T-helper 2 cell treated with Interferon-gamma antibody and Interleukin-4, amounts not matched to agents 100 ng/mL and 5 ng/mL, for 36 hours (primary cell): ENCODE data around the gene UBE2Z. TPM values are rescaled to one million over a fixed set of nuclear protein-coding genes. Genes with fewer than 3 reads are reported as not detected.
"Not testable (repeated sequence)": the region's sequence is repeated elsewhere in the genome, so short reads cannot be mapped to it uniquely, and the experiment has no call there.

Experiments used
- intact Hi-C: fragments of 100-400 bp; cut with micrococcal nuclease; formaldehyde crosslinking; loops from one replicate; pipeline ENCODE4 v1.15.1; 2023
- total RNA-seq: library from RNA; stranded (reverse); gene quantifications from 2 replicates; pipeline ENCODE4 v1.2.3, GENCODE V29; 2022

Gene UBE2Z
- total RNA-seq, result 75.1 and 78.3 TPM in 2 replicates

- intact Hi-C loops, result loop anchor here (1.0 to 5.0 kb wide), 3 partner anchors 16 to 1011 kb away; partner anchors contain the start of genes ATP5MC1, SNF8 and SP2
Observed at GRCh38 chr17:48908047-48908843, at the start of gene UBE2Z. Gene UBE2Z (plus strand): TSS chr17:48908407. CDS start chr17:48908504, 97 bp downstream.

- intact Hi-C loops, result no loop called here
Observed at GRCh38 chr17:48860034-48860433, 48.2 kb upstream of the UBE2Z start.

GRCh38 chr17:48860456-48860855 lies 47.8 kb upstream of the UBE2Z start:
- intact Hi-C loops, result no loop called here

- intact Hi-C loops, result no loop called here
Observed at GRCh38 chr17:48868916-48869500, 39.2 kb upstream of the UBE2Z start.

GRCh38 chr17:48869821-48870318 lies 38.3 kb upstream of the UBE2Z start:
- intact Hi-C loops, result no loop called here

GRCh38 chr17:48871035-48871550 lies 37.1 kb upstream of the UBE2Z start:
- intact Hi-C loops, result no loop called here

GRCh38 chr17:48871551-48872351 lies 36.5 kb upstream of the UBE2Z start:
- intact Hi-C loops, result no loop called here

- intact Hi-C loops, result not testable (repeated sequence)
Observed at GRCh38 chr17:48872409-48872808, 35.8 kb upstream of the UBE2Z start.

- intact Hi-C loops, result no loop called here
Observed at GRCh38 chr17:48873209-48873608, 35.0 kb upstream of the UBE2Z start.

GRCh38 chr17:48873696-48874443 lies 34.3 kb upstream of the UBE2Z start:
- intact Hi-C loops, result no loop called here

- intact Hi-C loops, result loop anchor here (1.0 to 2.0 kb wide), 4 partner anchors 65 to 208 kb away; no protein-coding TSS in a partner anchor
Observed at GRCh38 chr17:48878920-48879898, 29.0 kb upstream of the UBE2Z start.

GRCh38 chr17:48882272-48882671 lies 25.9 kb upstream of the UBE2Z start:
- intact Hi-C loops, result no loop called here

GRCh38 chr17:48883171-48883570 lies 25.0 kb upstream of the UBE2Z start:
- intact Hi-C loops, result no loop called here

GRCh38 chr17:48890086-48890485 lies 18.1 kb upstream of the UBE2Z start:
- intact Hi-C loops, result loop anchor here (10.0 kb wide), 1 partner anchor 305 kb away; no protein-coding TSS in a partner anchor

GRCh38 chr17:48892940-48893645 lies 15.1 kb upstream of the UBE2Z start:
- intact Hi-C loops, result loop anchor here (1.0 to 10.0 kb wide), 3 partner anchors 15 to 302 kb away; partner anchors contain the start of genes CALCOCO2 and UBE2Z

GRCh38 chr17:48893646-48894508 lies 14.3 kb upstream of the UBE2Z start:
- intact Hi-C loops, result loop anchor here (10.0 kb wide), 1 partner anchor 301 kb away; no protein-coding TSS in a partner anchor

GRCh38 chr17:48894886-48895285 lies 13.3 kb upstream of the UBE2Z start:
- intact Hi-C loops, result loop anchor here (10.0 kb wide), 1 partner anchor 300 kb away; no protein-coding TSS in a partner anchor

GRCh38 chr17:48901241-48901640 lies 7.0 kb upstream of the UBE2Z start:
- intact Hi-C loops, result no loop called here
